Body of pancreas (tissue), 4 donors: ENCODE results near the gene LIPM.

Experiments used
- POLR2A ChIP-seq, 3 donors: fragments of 450-650 bp; IDR thresholded peaks; one replicate each; pipeline ENCODE4 v1.6.1; 2016; ENCODE audit warnings: antibody characterized with exemption in 3 of 3, mild to moderate bottlenecking in 2 of 3
- TF ChIP-seq, protein P1 (sequence below), 7 experiments: fragments of 450-650 bp in 4 of 7; fragments of 200-600 bp in 3 of 7; sonication (generic) in 3 of 7; IDR thresholded peaks; one replicate each; pipeline ENCODE4 v1.5.1; 2016 to 2019; ENCODE audit warnings: antibody characterized with exemption in 7 of 7

DNA sequence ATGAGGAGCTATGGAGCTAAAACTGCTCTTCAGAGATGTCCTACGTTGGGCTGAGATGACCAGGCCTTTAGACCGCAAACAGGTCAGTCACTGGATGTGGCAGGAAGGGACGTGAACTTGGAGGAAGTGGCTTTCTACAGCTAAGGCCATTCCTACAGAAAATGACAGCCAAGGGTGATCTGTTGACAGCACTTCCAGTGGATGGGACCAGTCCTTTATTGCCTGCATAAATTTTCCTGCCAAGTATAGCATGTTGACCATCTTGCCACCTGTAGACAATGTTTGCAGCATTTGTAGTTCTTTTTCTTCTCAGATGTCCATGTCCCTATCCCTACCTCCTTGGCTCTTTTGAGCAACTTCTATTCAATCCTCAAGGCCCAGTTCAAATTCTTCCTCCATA lies 3.4 kb downstream of the LIPM start:
- TF ChIP-seq POLR2A (IDR thresholded peaks at IDR 0.05), result no peak
- TF ChIP-seq, protein P1, sequence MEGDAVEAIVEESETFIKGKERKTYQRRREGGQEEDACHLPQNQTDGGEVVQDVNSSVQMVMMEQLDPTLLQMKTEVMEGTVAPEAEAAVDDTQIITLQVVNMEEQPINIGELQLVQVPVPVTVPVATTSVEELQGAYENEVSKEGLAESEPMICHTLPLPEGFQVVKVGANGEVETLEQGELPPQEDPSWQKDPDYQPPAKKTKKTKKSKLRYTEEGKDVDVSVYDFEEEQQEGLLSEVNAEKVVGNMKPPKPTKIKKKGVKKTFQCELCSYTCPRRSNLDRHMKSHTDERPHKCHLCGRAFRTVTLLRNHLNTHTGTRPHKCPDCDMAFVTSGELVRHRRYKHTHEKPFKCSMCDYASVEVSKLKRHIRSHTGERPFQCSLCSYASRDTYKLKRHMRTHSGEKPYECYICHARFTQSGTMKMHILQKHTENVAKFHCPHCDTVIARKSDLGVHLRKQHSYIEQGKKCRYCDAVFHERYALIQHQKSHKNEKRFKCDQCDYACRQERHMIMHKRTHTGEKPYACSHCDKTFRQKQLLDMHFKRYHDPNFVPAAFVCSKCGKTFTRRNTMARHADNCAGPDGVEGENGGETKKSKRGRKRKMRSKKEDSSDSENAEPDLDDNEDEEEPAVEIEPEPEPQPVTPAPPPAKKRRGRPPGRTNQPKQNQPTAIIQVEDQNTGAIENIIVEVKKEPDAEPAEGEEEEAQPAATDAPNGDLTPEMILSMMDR (IDR thresholded peaks at IDR 0.05), result no peak
